Occipital lobe (tissue), 2 donors: ENCODE measurements around the gene GRIA1. TPM values are rescaled to one million over a fixed set of nuclear protein-coding genes. Genes with fewer than 3 reads are reported as not detected.

Source experiments
- DNase-seq: peaks from one replicate; lab custom pipeline; 2025; lab: John Stamatoyannopoulos, UW
- total RNA-seq: library from RNA; depleted of rRNA; stranded (reverse); fragments of >200 nt; gene quantifications from one replicate; pipeline ENCODE4 v1.2.3, GENCODE V29; 2014

GRIA1 gene
- total RNA-seq, 1 donor from 2014 or later = 229 TPM

- no peak for DNase-seq
Observed at GRCh38 chr5:153498516-153498915, 8.0 kb downstream of the GRIA1 start.

- DNase-seq = no peak
Observed at GRCh38 chr5:153500178-153500577, 9.7 kb downstream of the GRIA1 start.

DNA sequence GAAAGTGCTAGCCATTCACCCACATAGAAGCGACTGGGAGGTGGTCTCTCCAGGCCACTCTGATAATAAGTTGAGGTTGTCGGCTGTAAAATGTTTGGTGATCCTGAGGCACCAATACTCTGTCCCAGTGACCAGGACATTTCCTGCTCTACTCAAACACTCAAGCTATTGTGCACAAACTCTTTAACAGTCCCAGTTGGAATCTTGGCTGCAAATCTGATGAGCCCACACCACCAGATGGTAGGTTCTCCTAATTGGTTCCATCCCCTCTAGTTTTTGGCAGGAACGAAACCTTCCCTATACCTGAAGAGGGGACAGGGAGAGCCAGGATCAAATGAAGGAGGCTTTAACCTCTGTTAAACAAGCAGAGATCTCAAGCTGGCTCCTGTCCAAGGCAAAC lies 14.3 kb downstream of the GRIA1 start:
- no peak for DNase-seq

GRCh38 chr5:153508700-153509099 lies 18.2 kb downstream of the GRIA1 start:
- DNase-seq = no peak

- DNase-seq = peak; percentile 15
Observed at GRCh38 chr5:153511622-153512021, 21.2 kb downstream of the GRIA1 start.

DNA sequence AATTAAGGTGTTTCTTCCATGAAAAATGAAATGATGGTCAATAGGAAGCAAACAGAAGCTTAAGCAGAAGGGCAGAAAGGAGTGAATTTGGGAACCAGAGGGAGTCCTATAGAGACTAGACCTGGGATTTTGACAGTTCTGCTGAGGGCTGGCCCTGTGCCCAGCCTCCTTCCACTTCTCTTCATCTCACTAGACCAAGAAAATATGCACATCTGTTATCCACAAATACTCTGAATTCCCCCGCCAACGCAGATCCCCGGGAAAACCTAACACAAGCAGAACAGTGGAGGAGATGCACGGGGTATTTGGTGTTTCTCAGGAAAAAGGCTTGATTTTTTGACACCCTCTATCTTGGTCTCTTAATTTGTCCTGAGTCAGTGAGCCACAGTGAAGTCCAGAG lies 22.7 kb downstream of the GRIA1 start:
- peak; percentile 68 for DNase-seq

GRCh38 chr5:153515301-153515700 lies 24.8 kb downstream of the GRIA1 start:
- no peak for DNase-seq

GRCh38 chr5:153516504-153517240 lies 26.2 kb downstream of the GRIA1 start:
- no peak for DNase-seq

GRCh38 chr5:153517241-153517611 lies 26.8 kb downstream of the GRIA1 start:
- no peak for DNase-seq

DNA sequence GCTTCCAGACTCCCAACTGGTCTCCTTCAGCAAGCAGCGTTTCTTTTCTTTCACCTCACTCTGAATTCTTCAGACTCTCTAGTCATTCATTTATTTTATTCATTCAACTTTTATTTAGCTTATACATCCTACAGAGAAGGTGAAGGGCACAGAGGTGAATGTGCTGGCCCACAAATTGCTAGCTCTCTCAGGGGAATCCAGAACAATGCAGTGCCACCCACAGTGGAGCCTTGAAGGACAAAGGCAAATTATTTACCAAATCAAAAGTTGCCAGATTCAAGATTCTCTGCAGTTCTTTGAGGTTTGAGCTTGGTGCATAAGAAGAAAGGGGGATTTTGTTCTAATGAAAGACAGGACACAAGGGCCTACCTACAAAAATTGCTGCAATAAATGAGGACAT lies 29.7 kb downstream of the GRIA1 start:
- DNase-seq = no peak

DNA sequence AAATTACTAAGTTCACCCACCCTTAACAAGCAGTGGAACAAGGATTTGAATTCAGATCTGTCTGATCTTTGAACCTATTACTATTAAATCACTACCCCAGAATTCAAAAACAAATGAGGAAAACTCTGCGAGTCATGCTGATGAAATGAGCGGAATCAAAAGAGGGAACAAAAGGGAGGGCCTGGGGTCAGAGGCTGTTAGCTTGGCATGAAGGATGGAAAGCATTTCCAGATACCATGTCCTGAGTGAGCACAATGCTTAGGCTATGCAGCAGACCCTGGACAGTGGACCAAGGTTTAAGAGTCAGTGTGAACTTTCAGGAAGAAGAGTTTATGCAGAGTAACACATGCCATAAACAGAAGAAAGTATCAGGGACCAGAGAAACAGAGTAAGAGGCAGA lies 30.5 kb downstream of the GRIA1 start:
- DNase-seq = no peak

- no peak for DNase-seq
Observed at GRCh38 chr5:153523211-153523610, 32.7 kb downstream of the GRIA1 start.

DNA sequence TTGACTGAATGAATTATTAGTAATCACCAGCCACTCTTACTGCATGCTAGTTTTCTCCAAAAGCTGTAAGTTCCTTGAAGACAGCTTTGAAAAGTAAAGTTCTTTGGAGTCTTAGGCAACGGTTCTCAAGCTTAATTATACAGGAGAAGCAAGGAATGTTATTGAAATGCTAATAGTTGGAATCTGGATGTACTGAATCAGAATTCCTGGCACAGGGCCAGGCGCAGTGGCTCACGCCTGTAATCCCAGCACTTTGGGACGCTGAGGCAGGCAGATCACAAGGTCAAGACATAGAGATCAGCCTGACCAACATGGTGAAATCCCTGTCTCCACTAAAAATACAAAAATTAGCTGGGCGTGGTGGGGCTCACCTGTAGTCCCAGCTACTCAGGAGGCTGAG lies 33.4 kb downstream of the GRIA1 start:
- DNase-seq = no peak

- DNase-seq = no peak
Observed at GRCh38 chr5:153525536-153525935, 35.1 kb downstream of the GRIA1 start.

DNA sequence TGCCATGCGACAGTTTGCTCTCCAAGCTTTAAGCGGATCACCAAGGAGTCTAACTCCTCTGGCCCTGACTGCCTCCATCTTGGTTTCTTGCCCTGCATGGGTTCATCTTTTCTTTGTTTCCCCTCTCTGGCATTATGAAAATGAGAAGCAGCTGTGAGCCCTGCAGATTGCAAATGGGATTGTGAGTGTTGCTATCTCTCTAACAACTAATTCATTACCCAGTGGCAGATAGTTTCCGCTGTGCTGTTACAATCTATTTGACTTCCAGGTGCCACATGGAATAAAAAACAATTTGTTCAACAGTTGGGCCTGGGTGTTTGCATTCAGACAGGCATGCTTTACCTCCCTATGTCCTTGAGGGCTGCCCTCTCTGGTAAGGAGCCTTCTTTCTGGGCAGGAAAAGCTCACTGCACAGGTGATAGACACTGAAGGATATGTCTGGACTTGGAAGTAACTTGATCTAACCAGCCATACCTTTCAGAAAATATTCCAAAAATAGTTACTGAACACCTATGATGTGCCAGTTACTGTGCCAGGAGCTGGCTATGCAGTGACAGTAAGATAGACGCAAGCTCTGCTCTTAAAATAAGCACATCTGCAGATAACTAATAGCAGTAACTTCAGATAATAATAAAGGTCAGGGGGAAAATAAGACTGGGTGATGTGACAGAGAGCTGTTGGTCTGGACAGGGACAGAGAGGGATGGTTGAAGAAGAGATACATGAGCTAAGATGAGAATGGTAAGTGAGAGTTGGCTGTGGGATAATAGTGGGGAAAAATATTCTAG lies 40.1 kb downstream of the GRIA1 start:
- DNase-seq = no peak

- DNase-seq = no peak
Observed at GRCh38 chr5:153533546-153533945, 43.1 kb downstream of the GRIA1 start.

DNA sequence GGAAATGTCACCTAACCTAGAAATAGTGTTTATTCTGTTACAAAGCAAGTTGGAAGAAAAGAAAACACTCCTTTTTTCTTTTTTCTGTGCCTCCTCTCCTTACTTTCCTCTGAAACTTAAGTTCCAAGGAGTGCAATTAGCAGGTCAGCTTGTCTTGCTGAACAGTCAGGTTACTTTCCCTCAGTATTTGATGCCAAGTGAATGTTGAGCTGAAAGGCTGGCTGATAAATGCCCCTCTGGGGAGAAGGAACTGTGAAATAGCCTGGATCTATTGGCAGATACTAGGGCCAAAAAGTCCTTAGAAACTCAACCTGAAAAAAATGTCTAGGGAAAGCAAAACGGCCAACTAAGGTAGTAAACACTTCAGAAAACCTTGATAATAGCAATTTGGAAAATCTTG lies 43.6 kb downstream of the GRIA1 start:
- no peak for DNase-seq

GRCh38 chr5:153537207-153537606 lies 46.7 kb downstream of the GRIA1 start:
- DNase-seq = peak; percentile 9

DNA sequence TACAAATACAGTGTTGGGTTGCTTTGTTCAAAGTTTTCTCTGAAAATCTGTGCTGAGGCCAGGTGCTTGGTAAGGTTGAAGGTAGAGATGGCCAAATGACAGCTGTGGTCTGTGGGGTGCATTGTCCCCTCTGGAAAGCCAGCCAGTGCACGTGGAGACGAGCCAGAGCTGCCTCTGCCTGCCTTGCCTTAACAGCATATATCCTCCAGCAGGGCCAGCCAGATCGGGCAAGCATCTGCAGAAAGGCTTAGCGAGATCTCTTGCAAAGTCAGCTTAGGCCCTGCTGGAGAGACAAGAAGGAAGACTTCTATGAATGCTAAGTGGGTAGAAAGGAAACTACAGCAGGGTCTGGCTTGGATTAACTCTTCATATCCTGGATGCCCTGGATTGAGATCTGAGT lies 49.5 kb downstream of the GRIA1 start:
- no peak for DNase-seq

DNA sequence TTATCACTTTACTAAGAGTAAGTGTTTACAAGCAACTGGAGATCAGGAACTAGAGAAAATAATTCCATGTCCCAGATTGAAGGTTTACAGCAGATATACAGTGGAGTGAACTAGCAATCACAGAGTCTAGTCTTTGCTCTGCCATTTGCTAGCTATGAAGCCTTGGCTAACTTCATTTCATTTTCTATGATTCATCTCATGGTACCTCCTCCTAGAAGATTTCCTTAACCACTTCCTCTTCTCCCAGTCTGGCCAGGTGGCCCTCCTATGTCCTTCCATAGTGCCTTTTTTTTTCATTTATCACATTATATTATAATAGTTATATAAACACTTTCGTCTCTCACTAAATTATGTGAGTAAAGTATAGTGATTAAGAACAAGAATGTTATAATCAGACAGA lies 52.1 kb downstream of the GRIA1 start:
- no peak for DNase-seq

- DNase-seq = no peak
Observed at GRCh38 chr5:153543288-153543687, 52.8 kb downstream of the GRIA1 start.

DNA sequence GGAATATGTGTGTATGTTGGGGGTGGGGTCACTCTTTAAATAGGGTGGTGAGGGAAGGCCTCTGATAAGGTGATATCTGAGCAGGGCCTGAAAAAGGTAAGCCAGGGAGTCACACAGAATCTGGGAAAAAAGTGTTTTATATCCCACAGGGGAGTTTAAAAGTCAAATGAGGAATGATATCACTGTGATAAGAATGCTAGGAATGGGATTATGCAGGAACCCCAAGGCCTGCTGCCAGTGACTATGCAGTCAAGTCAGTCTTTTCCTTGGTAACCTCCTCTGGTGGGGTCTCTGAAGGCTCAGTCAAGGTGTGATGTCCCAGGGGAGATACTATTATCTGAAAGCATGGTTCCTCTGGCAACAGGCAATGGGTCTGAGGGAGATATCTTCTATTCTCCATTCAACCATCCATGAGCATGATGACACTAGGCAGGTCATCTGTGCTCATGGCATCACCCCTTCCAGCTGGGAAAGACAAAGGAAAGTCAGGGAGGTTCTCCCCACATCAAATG lies 53.5 kb downstream of the GRIA1 start:
- DNase-seq = no peak

DNA sequence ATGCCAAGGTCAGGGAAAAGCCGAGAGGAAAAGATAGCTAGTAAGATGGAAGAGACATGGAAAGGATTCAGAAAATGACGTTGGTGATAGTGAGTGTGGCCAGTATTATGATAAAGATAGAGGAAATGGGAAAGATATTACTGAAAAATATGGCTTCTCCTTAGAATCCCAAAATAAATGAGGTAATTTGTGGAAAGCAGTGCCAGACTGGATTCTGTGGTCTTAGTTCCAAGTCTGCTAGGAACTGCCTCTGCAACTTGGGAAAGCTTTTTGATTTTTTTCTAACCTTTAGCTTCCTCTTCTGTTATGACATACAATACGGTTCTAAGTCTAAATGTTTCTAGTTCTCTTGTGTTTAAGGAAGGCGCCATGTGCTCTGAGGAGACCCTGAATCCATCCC lies 54.2 kb downstream of the GRIA1 start:
- no peak for DNase-seq
